H1 (cell line): ENCODE data around the gene COQ10B. TPM values are rescaled to one million over a fixed set of nuclear protein-coding genes. Genes with fewer than 3 reads are reported as not detected.

ENCODE experiments used
- ASH2L ChIP-seq: fragments of 200-600, 300-600 bp; sonication (generic); IDR thresholded peaks from one replicate; pipeline ENCODE4 v1.7.1; 2017; ENCODE audit warnings: low read length
- CHD1 ChIP-seq: IDR thresholded peaks from 2 replicates; pipeline ENCODE4 v1.6.1; 2012; ENCODE audit warnings: low read depth, low read length, improper control_type of control experiment
- POLR2A ChIP-seq, 2 experiments: IDR thresholded peaks; 1 replicate in 1 of 2; 2 replicates in 1 of 2; pipeline ENCODE4 v1.6.1; 2011; ENCODE audit warnings: low read depth in 2 of 2, low read length in 2 of 2, mild to moderate bottlenecking in 2 of 2; ENCODE audit errors: control extremely low read depth in 1 of 2
- RFX5 ChIP-seq: IDR thresholded peaks from 2 replicates; pipeline ENCODE4 v1.6.1; 2011; ENCODE audit warnings: low read depth, low read length, improper control_type of control experiment, borderline replicate concordance
- RNF2 ChIP-seq: fragments of 200-900, 300-1000 bp; sonication (generic); IDR thresholded peaks from 2 replicates; pipeline ENCODE4 v1.7.1; 2016; ENCODE audit warnings: borderline replicate concordance, low read depth, mild to moderate bottlenecking, antibody characterized with exemption, low read length; ENCODE audit not compliant: poor library complexity, severe bottlenecking; ENCODE audit errors: missing control alignments
- RXRA ChIP-seq: IDR thresholded peaks from 2 replicates; pipeline ENCODE4 v1.6.1; 2011; ENCODE audit warnings: low read depth, mild to moderate bottlenecking, low read length, moderate library complexity; ENCODE audit not compliant: insufficient read depth
- polyA plus RNA-seq, 7 experiments: library from polyadenylated mRNA; depleted of rRNA in 3 of 7; stranded (reverse) in 5 of 7; unstranded in 2 of 7; fragments of >200 nt in 5 of 7; fragments of 200-250 nt in 2 of 7; gene quantifications; 1 replicate in 5 of 7; 2 replicates in 1 of 7; 4 replicates in 1 of 7; pipeline versions ENCODE4 v1.2.1 to v1.2.3, GENCODE V29; 2011 to 2013; ENCODE audit warnings: missing spikeins in 2 of 7, mixed read lengths in 2 of 7
- total RNA-seq: library from RNA; stranded (reverse); fragmentation: NEBNext Ultra II Directional; extraction: Animal tissue kit (Norgen Biotek cat#: 25700); gene quantifications from 2 replicates; pipeline ENCODE4 v1.2.1, GENCODE V29; 2021

COQ10B gene
- total and polyA plus RNA-seq, 2 of the 8 experiments (the other 6 are each of a cell fraction or from before 2014, with no cell fraction given): 1.9 to 17.3 TPM

GRCh38 chr2:197453914-197454398, 604 bp downstream of the COQ10B start (continued):
- TF ChIP-seq RXRA (no peak), RFX5 (no peak), ASH2L (peak; percentile 32), RNF2 (no peak), POLR2A (IDR thresholded peaks at IDR 0.05; ENCODE audit: control extremely low read depth in 1 of 2, low read depth in 2 of 2, low read length in 2 of 2) (peak in 1 of 2 experiments; percentile 51; a peak in 2 of 3 replicates), CHD1 (no peak)
